Upper lobe of right lung (tissue), 1 donor: Measurements from ENCODE around the gene PHOX2A. TPM values are rescaled to one million over a fixed set of nuclear protein-coding genes. Genes with fewer than 3 reads are reported as not detected.

ENCODE experiments used
- ATAC-seq: fragments of 200-7000 bp; cut with Tn5 transposase; one replicate; pipeline ENCODE4 v1.9.1; 2020; ENCODE audit warnings: mild to moderate bottlenecking, moderate library complexity
- DNase-seq: peaks from one replicate; pipeline ENCODE4 v3.0.0-alpha.2; 2020
- H3K27ac ChIP-seq: fragments of 200-600 bp; one replicate; pipeline ENCODE4 v1.8.0; 2022
- H3K27me3 ChIP-seq: fragments of 200-600 bp; one replicate; pipeline ENCODE4 v1.8.0; 2022; ENCODE audit warnings: mild to moderate bottlenecking
- H3K36me3 ChIP-seq: fragments of 200-600 bp; one replicate; pipeline ENCODE4 v1.8.0; 2022
- H3K4me1 ChIP-seq: fragments of 200-600 bp; one replicate; pipeline ENCODE4 v1.8.0; 2022
- H3K4me3 ChIP-seq: fragments of 200-600 bp; one replicate; pipeline ENCODE4 v1.8.0; 2022; ENCODE audit warnings: mild to moderate bottlenecking
- H3K9me3 ChIP-seq: fragments of 200-600 bp; one replicate; pipeline ENCODE4 v1.8.0; 2022
- intact Hi-C: fragments of 100-400 bp; cut with DNase I; formaldehyde crosslinking; loops from one replicate; pipeline ENCODE4 v1.11.0; 2022
- total RNA-seq: library from RNA; stranded (reverse); fragmentation: NEBNext Ultra II Directional; extraction: Animal tissue kit (Norgen Biotek cat#: 25700); gene quantifications from one replicate; pipeline ENCODE4 v1.2.1, GENCODE V29; 2021
- TF ChIP-seq, protein P1 (sequence below): fragments of 200-600 bp; IDR thresholded peaks from one replicate; pipeline ENCODE4 v1.8.0; 2022; ENCODE audit warnings: antibody characterized with exemption
- donor health status: DM: no; HTN: yes; CAD: no; lungs with severe emphysema.

Gene PHOX2A
- total RNA-seq, 1 donor from 2014 or later, result not detected

DNA sequence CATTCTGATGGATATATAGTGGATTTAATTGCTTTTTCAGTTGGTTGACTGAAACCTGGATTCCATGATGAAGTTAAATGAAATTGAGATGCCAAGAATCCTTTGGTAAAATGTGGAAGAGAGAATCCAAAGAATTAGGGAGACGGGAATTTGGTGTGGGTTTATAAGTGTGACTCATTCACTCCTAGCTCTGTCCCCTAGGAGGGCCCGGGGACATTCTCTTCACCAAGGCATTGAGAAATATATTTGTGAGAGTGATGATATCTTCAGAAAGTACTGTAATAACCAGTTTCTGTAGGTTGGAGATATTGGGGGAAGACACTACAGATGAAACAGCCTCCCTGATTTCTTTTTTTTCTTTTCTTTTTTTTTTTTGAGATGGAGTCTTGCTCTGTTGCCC, 13.6 kb upstream of the PHOX2A start:
- Histone ChIP-seq H3K4me1 (no peaks in the 10 kb centered on the region), H3K27me3 (peaks cover 20% of the 10 kb centered on the region), H3K27ac (no peak overlapping the region), H3K9me3 (no peaks in the 10 kb centered on the region), H3K36me3 (no peaks in the 10 kb centered on the region), H3K4me3 (no peak overlapping the region)
- DNase-seq, result no peak
- TF ChIP-seq, protein P1, sequence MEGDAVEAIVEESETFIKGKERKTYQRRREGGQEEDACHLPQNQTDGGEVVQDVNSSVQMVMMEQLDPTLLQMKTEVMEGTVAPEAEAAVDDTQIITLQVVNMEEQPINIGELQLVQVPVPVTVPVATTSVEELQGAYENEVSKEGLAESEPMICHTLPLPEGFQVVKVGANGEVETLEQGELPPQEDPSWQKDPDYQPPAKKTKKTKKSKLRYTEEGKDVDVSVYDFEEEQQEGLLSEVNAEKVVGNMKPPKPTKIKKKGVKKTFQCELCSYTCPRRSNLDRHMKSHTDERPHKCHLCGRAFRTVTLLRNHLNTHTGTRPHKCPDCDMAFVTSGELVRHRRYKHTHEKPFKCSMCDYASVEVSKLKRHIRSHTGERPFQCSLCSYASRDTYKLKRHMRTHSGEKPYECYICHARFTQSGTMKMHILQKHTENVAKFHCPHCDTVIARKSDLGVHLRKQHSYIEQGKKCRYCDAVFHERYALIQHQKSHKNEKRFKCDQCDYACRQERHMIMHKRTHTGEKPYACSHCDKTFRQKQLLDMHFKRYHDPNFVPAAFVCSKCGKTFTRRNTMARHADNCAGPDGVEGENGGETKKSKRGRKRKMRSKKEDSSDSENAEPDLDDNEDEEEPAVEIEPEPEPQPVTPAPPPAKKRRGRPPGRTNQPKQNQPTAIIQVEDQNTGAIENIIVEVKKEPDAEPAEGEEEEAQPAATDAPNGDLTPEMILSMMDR, result no peak
- intact Hi-C loops, result no loop called here
- ATAC-seq, result no peak

DNA sequence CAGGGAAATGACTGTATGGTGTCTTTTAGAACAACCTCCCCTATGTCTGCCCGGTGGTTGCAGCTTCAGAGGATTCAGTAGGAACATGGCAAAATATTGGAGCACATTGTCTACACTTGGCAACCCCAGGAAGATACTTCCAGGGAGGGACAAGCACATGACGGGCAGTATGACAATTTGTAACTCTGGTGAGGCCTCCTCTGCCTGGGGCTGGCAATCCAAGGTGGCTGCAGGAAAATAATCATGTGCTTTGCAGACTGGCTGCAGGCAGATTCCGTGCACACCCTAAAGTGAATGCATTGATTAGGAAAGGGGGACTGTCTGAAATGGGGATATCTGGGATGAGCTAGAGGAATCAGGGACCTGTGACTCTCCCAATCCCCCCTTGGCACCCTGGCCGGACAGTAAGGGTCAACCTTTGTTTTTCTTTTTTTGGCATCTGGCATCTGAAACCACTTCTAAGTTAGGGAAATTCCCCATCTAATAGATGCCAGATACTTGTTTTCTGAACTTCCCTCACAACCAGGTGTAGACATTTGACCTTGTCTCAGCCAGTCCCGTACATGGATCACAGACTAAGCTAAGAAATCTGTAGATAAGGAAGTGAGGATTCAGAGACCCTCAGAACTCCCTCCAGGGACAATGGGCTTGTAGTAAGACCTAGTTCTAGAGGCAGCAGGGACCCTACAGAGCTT, 10.5 kb upstream of the PHOX2A start:
- ATAC-seq (no peak), DNase-seq (no peak)
- no peak overlapping the region for H3K4me3 ChIP-seq
- H3K4me1 ChIP-seq, result no peaks in the 10 kb centered on the region
- TF ChIP-seq, protein P1, result no peak
- intact Hi-C loops, result no loop called here
- H3K9me3 ChIP-seq, result no peaks in the 10 kb centered on the region
- peaks cover 8% of the 10 kb centered on the region for H3K27me3 ChIP-seq
- H3K27ac ChIP-seq, result no peak overlapping the region
- no peaks in the 10 kb centered on the region for H3K36me3 ChIP-seq

DNA sequence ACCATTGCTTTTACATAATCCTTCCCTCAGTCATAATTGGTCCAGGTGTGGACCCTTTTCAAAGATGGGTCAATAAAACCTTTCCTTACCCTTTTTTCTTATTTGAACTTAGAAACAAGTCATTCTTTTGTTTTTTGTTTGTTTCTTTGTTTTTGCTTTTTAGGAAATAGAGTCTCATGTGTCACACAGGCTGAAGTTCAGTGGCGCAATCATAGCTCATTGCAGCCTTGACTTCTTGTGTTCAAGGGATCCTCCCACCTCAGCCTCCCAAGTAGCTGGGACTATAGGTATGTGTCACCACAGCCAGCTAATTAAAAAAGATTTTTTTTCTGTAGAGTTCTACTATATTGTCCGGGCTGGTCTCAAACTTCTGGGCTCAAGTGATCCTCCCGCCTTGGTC, 9.4 kb upstream of the PHOX2A start:
- peaks cover 12% of the 10 kb centered on the region for H3K27me3 ChIP-seq
- no peak for ATAC-seq
- no peaks in the 10 kb centered on the region for H3K36me3 ChIP-seq
- DNase-seq, result no peak
- TF ChIP-seq, protein P1, result no peak
- intact Hi-C loops, result no loop called here
- H3K4me1 ChIP-seq, result no peaks in the 10 kb centered on the region
- no peak overlapping the region for H3K4me3 ChIP-seq
- no peaks in the 10 kb centered on the region for H3K9me3 ChIP-seq
- no peak overlapping the region for H3K27ac ChIP-seq

DNA sequence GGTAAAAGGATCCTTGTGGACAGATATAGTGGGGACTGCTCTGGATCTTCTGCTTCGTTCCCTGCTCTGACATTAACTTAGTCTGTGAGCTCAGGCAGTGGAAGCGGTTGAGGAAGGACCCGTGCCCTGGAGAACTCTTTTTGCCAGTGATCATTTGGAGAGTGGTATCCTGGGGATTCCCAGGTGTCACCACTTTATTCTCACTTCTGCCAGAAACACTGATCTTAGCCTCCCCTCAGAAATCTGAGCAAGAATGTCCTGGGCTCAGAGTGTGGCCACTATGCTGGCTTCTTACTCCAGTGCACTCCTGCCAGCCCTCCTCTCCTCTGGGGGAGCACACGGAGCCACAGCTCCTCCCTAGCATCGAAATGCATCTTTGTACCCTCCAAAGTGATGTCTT, 7.6 kb upstream of the PHOX2A start:
- Histone ChIP-seq H3K4me1 (no peaks in the 10 kb centered on the region), H3K36me3 (no peaks in the 10 kb centered on the region), H3K9me3 (no peaks in the 10 kb centered on the region), H3K27ac (no peak overlapping the region), H3K27me3 (peaks cover 28% of the 10 kb centered on the region), H3K4me3 (no peak overlapping the region)
- TF ChIP-seq, protein P1, result no peak
- ATAC-seq (no peak), DNase-seq (no peak)
- intact Hi-C loops, result no loop called here

DNA sequence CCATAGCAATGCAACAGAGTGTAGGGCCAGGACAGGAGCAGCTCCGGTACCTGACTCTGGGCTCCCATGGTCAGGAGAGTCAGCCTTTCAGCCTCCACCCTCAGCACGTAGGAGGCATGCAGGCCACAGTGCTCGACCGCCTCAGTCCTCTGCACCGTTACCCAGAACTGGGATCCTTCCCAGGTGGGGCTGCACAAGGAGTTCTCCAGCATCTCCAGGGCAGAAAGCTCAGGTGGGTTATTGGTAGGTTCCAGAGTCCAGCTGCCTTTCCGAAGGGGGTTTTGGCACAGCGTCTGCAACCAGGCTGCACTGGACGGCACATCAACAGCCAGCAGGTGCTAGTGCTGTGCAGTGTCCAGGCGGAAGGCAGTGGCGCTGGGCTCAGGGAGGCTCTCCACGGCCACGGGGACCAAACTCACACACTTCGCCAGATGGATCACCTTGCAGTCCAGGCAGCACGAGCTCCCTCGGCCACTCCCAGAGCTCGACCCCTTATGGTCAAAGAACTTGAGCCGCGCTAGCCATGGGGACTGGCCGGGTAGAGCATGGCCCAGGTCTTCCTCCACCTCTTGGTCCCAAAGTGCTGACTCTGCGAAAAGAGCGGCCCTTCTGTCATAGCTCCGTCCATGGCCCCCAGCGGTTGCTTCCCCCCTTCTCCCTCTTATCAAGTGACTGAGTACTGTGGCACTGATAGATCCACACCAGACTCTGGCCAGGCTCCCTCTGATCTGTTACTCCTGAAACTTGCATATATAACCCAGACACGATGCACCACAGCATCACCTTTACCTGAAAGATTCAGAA, 6.9 kb upstream of the PHOX2A start:
- H3K4me1 ChIP-seq, result no peaks in the 10 kb centered on the region
- TF ChIP-seq, protein P1, result no peak
- H3K27me3 ChIP-seq, result peaks cover 36% of the 10 kb centered on the region
- DNase-seq (no peak), ATAC-seq (no peak)
- H3K27ac ChIP-seq, result no peak overlapping the region
- H3K4me3 ChIP-seq, result no peak overlapping the region
- intact Hi-C loops, result no loop called here
- H3K36me3 ChIP-seq, result no peaks in the 10 kb centered on the region
- no peaks in the 10 kb centered on the region for H3K9me3 ChIP-seq
